Stomach (tissue), 9 donors: ENCODE data around the gene S100A11. TPM values are rescaled to one million over a fixed set of nuclear protein-coding genes. Genes with fewer than 3 reads are reported as not detected.
A peak's percentile ranks its signal among the peaks of the same experiment; 100 is the strongest.

ENCODE experiments used
- DNase-seq, 2 donors: peaks; one replicate each; pipeline versions ENCODE4 v3.0.0 to v3.0.0-alpha.2; 2013 to 2019
- H3K27ac ChIP-seq, 5 donors: fragments of 200-600 bp in 4 of 5; sonication (generic) in 4 of 5; one replicate each; pipeline ENCODE4 v1.5.1; 2013 to 2019; ENCODE audit warnings: mild to moderate bottlenecking in 1 of 5, moderate library complexity in 1 of 5
- H3K27me3 ChIP-seq, 3 donors: fragments of 200-600 bp; sonication (generic); one replicate each; pipeline ENCODE4 v1.5.1; 2017 to 2019; ENCODE audit warnings: mixed run types in 1 of 3
- H3K36me3 ChIP-seq, 4 donors: fragments of 200-600 bp; sonication (generic); 1 replicate in 3 of 4; 2 replicates in 1 of 4; pipeline ENCODE4 v1.5.1; 2016 to 2019
- H3K4me1 ChIP-seq, 4 donors: fragments of 200-600 bp; sonication (generic); one replicate each; pipeline ENCODE4 v1.5.1; 2016 to 2019
- H3K4me3 ChIP-seq, 4 donors: fragments of 200-600 bp; sonication (generic) in 3 of 4; one replicate each; pipeline ENCODE4 v1.5.1; 2016 to 2019; ENCODE audit warnings: mild to moderate bottlenecking in 1 of 4
- H3K9me3 ChIP-seq, 4 donors: fragments of 200-600 bp; sonication (generic); one replicate each; pipeline ENCODE4 v1.5.1; 2016 to 2019
- EP300 ChIP-seq: sonication (generic); formaldehyde crosslinking; IDR thresholded peaks from one replicate; pipeline ENCODE4 v1.6.1; 2017; ENCODE audit warnings: antibody characterized with exemption
- POLR2A ChIP-seq, 4 donors: fragments of 450-650 bp; IDR thresholded peaks; one replicate each; pipeline ENCODE4 v1.6.1; 2016; ENCODE audit warnings: antibody characterized with exemption in 4 of 4, control low read depth in 2 of 4, mild to moderate bottlenecking in 1 of 4, moderate library complexity in 1 of 4
- POLR2AphosphoS5 ChIP-seq, 3 donors: sonication (generic); formaldehyde crosslinking; IDR thresholded peaks; one replicate each; pipeline ENCODE4 v1.6.1; 2016; ENCODE audit warnings: antibody characterized with exemption in 3 of 3
- WGBS, 5 donors: extraction: QIAGEN DNeasy Blood & Tissue Kit in 3 of 5; methylation state at CpG; one replicate each; pipeline versions ENCODE4 v1.1.5 to v1.1.7; 2013 to 2018; 5-methylcytosine and 5-hydroxymethylcytosine counted together
- intact Hi-C: fragments of 100-400 bp; cut with DNase I; formaldehyde crosslinking; loops from one replicate; pipeline ENCODE4 v1.15.1; 2023; ENCODE audit warnings: low total_unique reads
- polyA plus RNA-seq, 3 donors: library from polyadenylated mRNA; stranded (reverse); fragments of 200-250 nt; gene quantifications; one replicate each; pipeline ENCODE4 v1.2.3, GENCODE V29; 2013
- total RNA-seq, 5 donors: library from RNA; depleted of rRNA; stranded (reverse); fragments of >200 nt; gene quantifications; one replicate each; pipeline versions ENCODE4 v1.1.0 to v1.2.3, GENCODE V29; 2014 to 2016
- TF ChIP-seq, protein P1 (sequence below), 7 experiments: fragments of 450-650 bp in 4 of 7; fragments of 200-600 bp in 3 of 7; sonication (generic) in 3 of 7; IDR thresholded peaks; one replicate each; pipeline ENCODE4 v1.5.1; 2016 to 2019; ENCODE audit warnings: antibody characterized with exemption in 7 of 7, control low read depth in 2 of 7, mild to moderate bottlenecking in 1 of 7
- donor health status: healthy with polysubstance abuse.
- donor health status: Bipolar disorder and iron deficiency.
- donor health status: healthy.

The S100A11 gene
- total and polyA plus RNA-seq, 8 donors: 9.8 to 3,881 (median 250) TPM

DNA sequence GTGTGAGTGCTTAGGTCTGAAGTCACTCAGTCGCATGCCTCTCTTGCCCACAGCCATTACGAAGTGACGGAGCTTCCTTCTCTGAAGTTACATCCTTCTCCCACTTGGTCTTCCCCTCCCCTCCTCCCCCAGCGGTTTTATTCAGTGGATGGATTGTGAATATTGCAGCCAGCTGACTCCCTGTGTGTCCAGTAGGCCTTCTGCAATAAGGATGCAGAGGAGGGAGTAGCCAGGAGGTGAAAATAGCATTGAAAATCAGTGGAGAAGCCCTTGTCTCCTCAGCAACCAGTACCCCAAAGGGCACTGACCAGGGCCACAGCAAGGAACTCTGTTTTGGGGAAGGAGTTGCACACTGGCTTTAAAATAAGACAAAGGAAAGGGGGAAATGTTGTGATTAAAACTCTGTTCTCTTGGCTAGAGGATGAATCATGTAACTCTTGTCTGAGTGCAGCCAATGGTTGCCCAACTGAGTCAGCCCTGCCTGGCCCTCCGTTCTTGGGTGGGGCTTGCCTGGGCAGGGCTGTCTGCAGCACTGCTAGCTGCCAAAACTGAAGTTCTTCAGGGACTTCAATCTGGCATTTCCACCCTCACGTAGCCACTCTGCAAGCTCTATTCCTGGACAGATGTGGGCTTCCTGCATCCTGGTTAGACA lies 47.5 kb downstream of the S100A11 start:
- H3K4me3 ChIP-seq: no peak overlapping the region
- peaks cover 0 to 9% (median 0%) of the 10 kb centered on the region in 3 donors for H3K27me3 ChIP-seq
- peak overlapping the region; percentile 37 to 98 (median 88) for H3K27ac ChIP-seq
- no peaks in the 10 kb centered on the region for H3K9me3 ChIP-seq
- peak in 2 of 3 donors; percentile 18 to 62 for TF ChIP-seq POLR2AphosphoS5 (IDR thresholded peaks at IDR 0.05)
- no peak for TF ChIP-seq POLR2A (IDR thresholded peaks at IDR 0.05)
- WGBS, 5 donors: 33 to 50% (median 42%) methylated on average over 6 of the region's 6 CpGs
- H3K4me1 ChIP-seq: peaks cover 54 to 79% (median 66%) of the 10 kb centered on the region in 4 donors
- peaks cover 11 to 24% (median 18%) of the 10 kb centered on the region in 4 donors for H3K36me3 ChIP-seq
- peak; percentile 56 to 59 for DNase-seq
- intact Hi-C loops: no loop called here

DNA sequence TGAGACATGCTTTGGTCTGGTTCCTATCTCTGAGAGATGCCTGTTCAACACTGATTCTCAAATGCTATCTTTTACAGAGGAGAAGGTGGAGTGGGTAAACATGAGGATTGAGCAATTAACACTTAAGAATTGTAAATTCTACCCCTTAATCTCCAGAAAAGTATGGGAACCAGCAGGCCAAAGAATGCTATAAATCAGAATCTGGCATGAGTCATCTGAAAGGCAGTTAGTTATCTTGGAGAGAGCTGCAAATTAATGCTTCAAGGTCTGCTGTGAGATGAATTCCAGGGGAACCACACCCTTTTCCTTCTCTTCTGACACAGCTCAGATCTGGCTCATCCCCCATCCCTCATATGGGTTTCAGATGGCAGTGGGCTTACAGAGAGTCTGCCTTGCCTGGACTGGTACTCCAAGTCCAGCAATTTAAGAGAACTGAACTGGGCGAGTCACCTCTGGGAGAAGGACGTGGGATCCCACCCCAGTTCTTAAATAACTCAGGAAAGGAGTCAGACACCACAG lies 48.3 kb downstream of the S100A11 start:
- TF ChIP-seq, protein P1, sequence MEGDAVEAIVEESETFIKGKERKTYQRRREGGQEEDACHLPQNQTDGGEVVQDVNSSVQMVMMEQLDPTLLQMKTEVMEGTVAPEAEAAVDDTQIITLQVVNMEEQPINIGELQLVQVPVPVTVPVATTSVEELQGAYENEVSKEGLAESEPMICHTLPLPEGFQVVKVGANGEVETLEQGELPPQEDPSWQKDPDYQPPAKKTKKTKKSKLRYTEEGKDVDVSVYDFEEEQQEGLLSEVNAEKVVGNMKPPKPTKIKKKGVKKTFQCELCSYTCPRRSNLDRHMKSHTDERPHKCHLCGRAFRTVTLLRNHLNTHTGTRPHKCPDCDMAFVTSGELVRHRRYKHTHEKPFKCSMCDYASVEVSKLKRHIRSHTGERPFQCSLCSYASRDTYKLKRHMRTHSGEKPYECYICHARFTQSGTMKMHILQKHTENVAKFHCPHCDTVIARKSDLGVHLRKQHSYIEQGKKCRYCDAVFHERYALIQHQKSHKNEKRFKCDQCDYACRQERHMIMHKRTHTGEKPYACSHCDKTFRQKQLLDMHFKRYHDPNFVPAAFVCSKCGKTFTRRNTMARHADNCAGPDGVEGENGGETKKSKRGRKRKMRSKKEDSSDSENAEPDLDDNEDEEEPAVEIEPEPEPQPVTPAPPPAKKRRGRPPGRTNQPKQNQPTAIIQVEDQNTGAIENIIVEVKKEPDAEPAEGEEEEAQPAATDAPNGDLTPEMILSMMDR (IDR thresholded peaks at IDR 0.05): no peak
- TF ChIP-seq POLR2AphosphoS5 (IDR thresholded peaks at IDR 0.05): peak in 1 of 3 donors; percentile 22
- WGBS, 5 donors: 40 to 64% (median 54%) methylated on average over 2 of the region's 2 CpGs
- Histone ChIP-seq H3K4me3 (no peak overlapping the region), H3K36me3 (peaks cover 16 to 33% (median 27%) of the 10 kb centered on the region in 4 donors), H3K27me3 (peaks cover 0 to 3% (median 0%) of the 10 kb centered on the region in 3 donors), H3K27ac (peak overlapping the region; percentile 52 to 98 (median 88)), H3K4me1 (peaks cover 45 to 81% (median 61%) of the 10 kb centered on the region in 4 donors), H3K9me3 (no peaks in the 10 kb centered on the region)
- DNase-seq: peak in 1 of 2 donors; percentile 62
- intact Hi-C loops: no loop called here

DNA sequence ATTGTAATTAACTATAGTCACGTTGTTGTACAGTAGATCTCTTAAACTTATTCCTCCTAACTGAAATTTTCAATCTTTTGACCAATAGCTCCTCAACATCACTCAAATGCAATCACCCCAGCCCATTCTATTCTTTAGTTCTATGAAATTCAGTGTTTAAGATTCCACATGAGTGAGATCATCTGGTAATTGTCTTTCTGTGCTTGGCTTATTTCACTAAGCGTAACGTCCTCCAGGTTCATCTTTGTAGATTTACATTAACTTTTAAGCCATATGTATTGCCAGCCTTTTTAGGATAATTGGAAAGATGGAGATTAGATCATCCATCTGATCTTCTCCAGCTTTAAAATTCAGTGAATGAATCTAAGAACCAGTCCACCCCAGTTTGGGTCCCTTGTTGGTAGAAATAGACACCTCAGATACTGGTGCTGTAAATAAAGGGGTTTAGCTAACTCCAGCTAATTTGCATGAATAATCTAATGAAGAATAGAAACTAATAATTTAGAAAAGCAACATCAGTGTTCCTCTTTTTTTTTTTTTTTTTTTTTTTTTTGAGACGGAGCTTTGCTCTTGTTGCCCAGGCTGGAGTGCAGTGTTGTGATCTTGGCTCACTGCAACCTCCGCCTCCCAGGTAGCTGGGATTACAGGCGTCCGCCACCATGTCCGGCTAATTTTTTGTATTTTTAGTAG lies 50.2 kb downstream of the S100A11 start:
- H3K4me1 ChIP-seq: peaks cover 38 to 79% (median 53%) of the 10 kb centered on the region in 4 donors
- TF ChIP-seq POLR2A (IDR thresholded peaks at IDR 0.05): no peak
- no peak for TF ChIP-seq POLR2AphosphoS5 (IDR thresholded peaks at IDR 0.05)
- TF ChIP-seq, protein P1 (IDR thresholded peaks at IDR 0.05): no peak
- no peak for DNase-seq
- H3K36me3 ChIP-seq: peaks cover 22 to 51% (median 45%) of the 10 kb centered on the region in 4 donors
- WGBS, 5 donors: 90 to 96% (median 93%) methylated on average over 8 of the region's 8 CpGs
- H3K27ac ChIP-seq: no peak overlapping the region
- H3K9me3 ChIP-seq: no peaks in the 10 kb centered on the region
- intact Hi-C loops: no loop called here
- no peak overlapping the region for H3K4me3 ChIP-seq
- H3K27me3 ChIP-seq: no peaks in the 10 kb centered on the region

DNA sequence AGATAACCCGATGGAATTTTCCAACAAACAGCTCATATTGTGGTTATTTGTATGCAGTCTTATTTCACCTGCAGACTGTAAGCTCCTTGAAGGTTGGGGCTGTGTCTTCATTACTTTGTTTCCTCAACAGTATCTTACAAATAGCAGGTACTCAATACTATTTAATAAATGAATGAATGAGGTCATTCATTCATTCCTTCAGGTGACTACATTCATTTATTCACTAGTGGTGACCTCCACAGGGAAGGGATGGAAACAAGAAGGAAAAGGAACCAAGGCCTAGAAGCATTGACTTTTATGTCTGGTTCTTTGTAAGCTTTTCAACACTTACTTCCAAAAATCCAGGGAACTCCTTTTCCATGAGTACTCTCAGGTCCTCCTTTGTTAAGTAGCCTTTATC lies 51.0 kb downstream of the S100A11 start:
- no peak for TF ChIP-seq POLR2A (IDR thresholded peaks at IDR 0.05)
- TF ChIP-seq, protein P1 (IDR thresholded peaks at IDR 0.05): no peak
- no peak for TF ChIP-seq POLR2AphosphoS5 (IDR thresholded peaks at IDR 0.05)
- no peak for TF ChIP-seq EP300
- Histone ChIP-seq H3K27ac (no peak overlapping the region), H3K4me3 (no peak overlapping the region), H3K36me3 (peaks cover 22 to 60% (median 53%) of the 10 kb centered on the region in 4 donors), H3K4me1 (peaks cover 29 to 79% (median 46%) of the 10 kb centered on the region in 4 donors), H3K9me3 (no peaks in the 10 kb centered on the region), H3K27me3 (no peaks in the 10 kb centered on the region)
- no peak for DNase-seq
- intact Hi-C loops: no loop called here
- 78 to 100% (median 88%) methylated on average over 1 of the region's 1 CpG for WGBS, 5 donors
